ENCODE data around the gene AGAP9.
"Not testable (repeated sequence)": the region's sequence is repeated elsewhere in the genome, so short reads cannot be mapped to it uniquely, and the experiment has no call there.

Gene AGAP9

GRCh38 chr10:47559718-47560308 lies 36.4 kb upstream of the AGAP9 start:
- not testable (repeated sequence) for H3K36me3 ChIP-seq (ENCODE audit: control insufficient read depth, low read length); H3K4me2 ChIP-seq (ENCODE audit: low read length); H3F3A ChIP-seq (ENCODE audit: control insufficient read depth, insufficient read depth); H3K4me3 ChIP-seq (ENCODE audit: low read length); H3K9me3 ChIP-seq (ENCODE audit: control insufficient read depth, insufficient read depth, low read length); H3K9me2 ChIP-seq (replicated peaks; ENCODE audit: control insufficient read depth, low read length); H3K27ac ChIP-seq (ENCODE audit: low read depth, low read length); H4K20me1 ChIP-seq (ENCODE audit: control insufficient read depth, insufficient read depth, low read depth, low read length); H3K79me2 ChIP-seq (ENCODE audit: control insufficient read depth, low read length); H3K27me3 ChIP-seq (ENCODE audit: control insufficient read depth, low read length); H3K4me1 ChIP-seq (ENCODE audit: control insufficient read depth, low read length)

GRCh38 chr10:47558109-47558508 lies 34.7 kb upstream of the AGAP9 start:
- not testable (repeated sequence) for H3K4me3 ChIP-seq (ENCODE audit: low read length); H3K27me3 ChIP-seq (ENCODE audit: control insufficient read depth, low read length); H3K4me1 ChIP-seq (ENCODE audit: control insufficient read depth, low read length); H3K36me3 ChIP-seq (ENCODE audit: control insufficient read depth, low read length); H3K27ac ChIP-seq (ENCODE audit: low read depth, low read length); H4K20me1 ChIP-seq (ENCODE audit: control insufficient read depth, insufficient read depth, low read depth, low read length); H3K4me2 ChIP-seq (ENCODE audit: low read length); H3K79me2 ChIP-seq (ENCODE audit: control insufficient read depth, low read length); H3K9me3 ChIP-seq (ENCODE audit: control insufficient read depth, insufficient read depth, low read length); H3K9me2 ChIP-seq (replicated peaks; ENCODE audit: control insufficient read depth, low read length); H3F3A ChIP-seq (ENCODE audit: control insufficient read depth, insufficient read depth)

GRCh38 chr10:47557616-47558015 lies 34.2 kb upstream of the AGAP9 start:
- not testable (repeated sequence) for H3K9me2 ChIP-seq (replicated peaks; ENCODE audit: control insufficient read depth, low read length); H3F3A ChIP-seq (ENCODE audit: control insufficient read depth, insufficient read depth); H3K36me3 ChIP-seq (ENCODE audit: control insufficient read depth, low read length); H3K79me2 ChIP-seq (ENCODE audit: control insufficient read depth, low read length); H3K4me1 ChIP-seq (ENCODE audit: control insufficient read depth, low read length); H3K4me2 ChIP-seq (ENCODE audit: low read length); H3K9me3 ChIP-seq (ENCODE audit: control insufficient read depth, insufficient read depth, low read length); H3K4me3 ChIP-seq (ENCODE audit: low read length); H3K27me3 ChIP-seq (ENCODE audit: control insufficient read depth, low read length); H4K20me1 ChIP-seq (ENCODE audit: control insufficient read depth, insufficient read depth, low read depth, low read length); H3K27ac ChIP-seq (ENCODE audit: low read depth, low read length)

- H3K79me2 ChIP-seq (ENCODE audit: control insufficient read depth, low read length); H3K4me3 ChIP-seq (ENCODE audit: low read length); H4K20me1 ChIP-seq (ENCODE audit: control insufficient read depth, insufficient read depth, low read depth, low read length); H3K9me3 ChIP-seq (ENCODE audit: control insufficient read depth, insufficient read depth, low read length); H3K9me2 ChIP-seq (replicated peaks; ENCODE audit: control insufficient read depth, low read length); H3K4me2 ChIP-seq (ENCODE audit: low read length); H3K36me3 ChIP-seq (ENCODE audit: control insufficient read depth, low read length); H3K4me1 ChIP-seq (ENCODE audit: control insufficient read depth, low read length); H3F3A ChIP-seq (ENCODE audit: control insufficient read depth, insufficient read depth); H3K27me3 ChIP-seq (ENCODE audit: control insufficient read depth, low read length); H3K27ac ChIP-seq (ENCODE audit: low read depth, low read length): not testable (repeated sequence)
Measured at GRCh38 chr10:47555334-47555733, 31.9 kb upstream of the AGAP9 start.

- not testable (repeated sequence) for H3F3A ChIP-seq (ENCODE audit: control insufficient read depth, insufficient read depth); H3K36me3 ChIP-seq (ENCODE audit: control insufficient read depth, low read length); H3K4me1 ChIP-seq (ENCODE audit: control insufficient read depth, low read length); H3K9me3 ChIP-seq (ENCODE audit: control insufficient read depth, insufficient read depth, low read length); H3K9me2 ChIP-seq (replicated peaks; ENCODE audit: control insufficient read depth, low read length); H4K20me1 ChIP-seq (ENCODE audit: control insufficient read depth, insufficient read depth, low read depth, low read length); H3K79me2 ChIP-seq (ENCODE audit: control insufficient read depth, low read length); H3K27me3 ChIP-seq (ENCODE audit: control insufficient read depth, low read length); H3K27ac ChIP-seq (ENCODE audit: low read depth, low read length); H3K4me2 ChIP-seq (ENCODE audit: low read length); H3K4me3 ChIP-seq (ENCODE audit: low read length)
Measured at GRCh38 chr10:47554552-47554951, 31.1 kb upstream of the AGAP9 start.

GRCh38 chr10:47553860-47554247 lies 30.4 kb upstream of the AGAP9 start:
- H3K4me3 ChIP-seq (ENCODE audit: low read length), result peak overlapping the region; percentile 78
- H3K27me3 ChIP-seq (ENCODE audit: control insufficient read depth, low read length); H3K9me3 ChIP-seq (ENCODE audit: control insufficient read depth, insufficient read depth, low read length); H3K36me3 ChIP-seq (ENCODE audit: control insufficient read depth, low read length); H3K9me2 ChIP-seq (replicated peaks; ENCODE audit: control insufficient read depth, low read length); H4K20me1 ChIP-seq (ENCODE audit: control insufficient read depth, insufficient read depth, low read depth, low read length); H3K79me2 ChIP-seq (ENCODE audit: control insufficient read depth, low read length); H3F3A ChIP-seq (ENCODE audit: control insufficient read depth, insufficient read depth); H3K4me1 ChIP-seq (ENCODE audit: control insufficient read depth, low read length): not testable (repeated sequence)
- peak overlapping the region; percentile 50; the same call in 1 of the 2 replicates for H3K27ac ChIP-seq (ENCODE audit: low read depth, low read length)
- H3K4me2 ChIP-seq (ENCODE audit: low read length), result peak overlapping the region; percentile 71

GRCh38 chr10:47553214-47553859 lies 29.9 kb upstream of the AGAP9 start:
- H3K36me3 ChIP-seq (ENCODE audit: control insufficient read depth, low read length); H3K27me3 ChIP-seq (ENCODE audit: control insufficient read depth, low read length); H3F3A ChIP-seq (ENCODE audit: control insufficient read depth, insufficient read depth); H3K4me1 ChIP-seq (ENCODE audit: control insufficient read depth, low read length); H4K20me1 ChIP-seq (ENCODE audit: control insufficient read depth, insufficient read depth, low read depth, low read length); H3K79me2 ChIP-seq (ENCODE audit: control insufficient read depth, low read length); H3K9me2 ChIP-seq (replicated peaks; ENCODE audit: control insufficient read depth, low read length); H3K9me3 ChIP-seq (ENCODE audit: control insufficient read depth, insufficient read depth, low read length): not testable (repeated sequence)
- Histone ChIP-seq H3K4me3 (ENCODE audit: low read length) (peak overlapping the region; percentile 78), H3K27ac (ENCODE audit: low read depth, low read length) (peak overlapping the region; percentile 50), H3K4me2 (ENCODE audit: low read length) (peak overlapping the region; percentile 71)

GRCh38 chr10:47552719-47553118 lies 29.3 kb upstream of the AGAP9 start:
- not testable (repeated sequence) for H3K9me3 ChIP-seq (ENCODE audit: control insufficient read depth, insufficient read depth, low read length); H3K36me3 ChIP-seq (ENCODE audit: control insufficient read depth, low read length); H3K27me3 ChIP-seq (ENCODE audit: control insufficient read depth, low read length); H4K20me1 ChIP-seq (ENCODE audit: control insufficient read depth, insufficient read depth, low read depth, low read length); H3K9me2 ChIP-seq (replicated peaks; ENCODE audit: control insufficient read depth, low read length); H3K4me1 ChIP-seq (ENCODE audit: control insufficient read depth, low read length); H3F3A ChIP-seq (ENCODE audit: control insufficient read depth, insufficient read depth); H3K79me2 ChIP-seq (ENCODE audit: control insufficient read depth, low read length)
- peak overlapping the region; percentile 78 for H3K4me3 ChIP-seq (ENCODE audit: low read length)
- peak overlapping the region; percentile 50 for H3K27ac ChIP-seq (ENCODE audit: low read depth, low read length)
- H3K4me2 ChIP-seq (ENCODE audit: low read length), result peak overlapping the region; percentile 71

Measured in DOHH2 (cell line).